ENCODE results near the gene ACTG2.
"Not testable (repeated sequence)": the region's sequence is repeated elsewhere in the genome, so short reads cannot be mapped to it uniquely, and the experiment has no call there.

Gene ACTG2

DNA sequence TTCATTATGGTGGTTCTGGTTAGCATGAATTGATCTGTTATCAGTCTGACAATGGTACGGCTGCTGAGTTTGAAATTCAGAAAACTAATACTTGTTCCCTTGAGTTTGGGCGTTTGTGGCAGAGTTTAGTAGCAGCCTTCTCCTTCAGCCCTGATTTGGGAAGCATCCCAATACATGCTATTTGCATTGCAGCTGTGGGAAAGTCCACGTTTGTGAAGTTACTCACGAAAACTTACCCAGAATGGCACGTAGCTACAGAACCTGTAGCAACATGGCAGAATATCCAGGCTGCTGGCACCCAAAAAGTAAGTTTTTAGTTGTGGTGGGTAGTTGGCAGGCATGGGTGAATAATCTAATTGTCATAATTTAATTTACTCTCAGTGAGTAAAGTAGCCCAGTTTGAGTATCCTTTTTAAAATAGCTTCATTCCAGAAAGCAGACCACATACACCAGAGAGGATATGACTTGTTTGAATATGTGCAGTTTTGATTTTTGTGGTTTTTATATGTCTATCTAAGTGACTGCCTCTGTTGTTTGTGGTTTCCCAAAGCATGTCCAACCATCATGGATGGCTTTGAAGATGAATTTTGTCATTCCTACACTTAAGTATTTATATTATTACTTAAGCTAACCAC lies 46.0 kb downstream of the ACTG2 start:
- no peak for DNase-seq

DNA sequence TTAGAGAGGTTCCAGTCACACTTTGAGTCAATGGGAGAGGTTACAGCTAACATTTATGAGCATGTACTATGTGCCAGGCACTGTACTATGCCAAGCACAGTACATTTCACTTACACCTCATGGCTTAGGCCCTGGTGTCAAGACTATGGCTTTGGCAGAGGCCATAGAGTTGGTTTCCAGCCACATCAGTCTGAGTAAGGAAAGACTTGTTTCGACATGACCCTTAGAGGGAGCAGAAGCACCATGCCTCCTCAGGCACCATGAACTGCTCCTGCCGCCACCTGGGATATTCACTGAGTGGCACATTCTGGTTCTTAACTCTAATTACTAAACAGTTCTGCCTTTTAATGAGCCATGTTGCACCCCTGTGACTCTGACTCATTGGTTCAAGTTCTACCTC lies 46.6 kb downstream of the ACTG2 start:
- DNase-seq: peak; percentile 32

GRCh38 chr2:73940066-73940465 lies 47.3 kb downstream of the ACTG2 start:
- not testable (repeated sequence) for DNase-seq

GRCh38 chr2:73942664-73943063 lies 49.9 kb downstream of the ACTG2 start:
- DNase-seq: no peak

DNA sequence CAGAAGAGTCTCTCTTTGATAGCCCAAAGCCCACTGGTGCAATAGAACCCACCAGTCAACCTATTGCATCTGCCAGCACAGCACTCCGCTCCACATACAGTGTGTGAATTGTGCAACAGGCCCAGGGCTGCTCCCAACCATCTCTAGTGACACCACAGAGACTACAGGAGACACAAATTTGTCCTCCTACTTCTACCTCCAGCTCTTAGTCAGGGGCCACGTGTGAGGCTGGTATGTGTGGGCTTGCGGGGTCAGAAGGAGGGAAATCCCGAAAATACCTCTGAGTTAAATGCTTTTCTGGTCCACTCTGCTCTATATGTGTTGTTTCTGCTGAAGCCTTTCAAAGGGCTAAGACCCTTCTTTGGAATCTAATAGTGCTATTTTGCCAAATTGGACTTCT lies 51.9 kb downstream of the ACTG2 start:
- no peak for DNase-seq

- no peak for DNase-seq
Measured at GRCh38 chr2:73946215-73946614, 53.4 kb downstream of the ACTG2 start.

- no peak for DNase-seq
Measured at GRCh38 chr2:73946666-73947065, 53.9 kb downstream of the ACTG2 start.

DNA sequence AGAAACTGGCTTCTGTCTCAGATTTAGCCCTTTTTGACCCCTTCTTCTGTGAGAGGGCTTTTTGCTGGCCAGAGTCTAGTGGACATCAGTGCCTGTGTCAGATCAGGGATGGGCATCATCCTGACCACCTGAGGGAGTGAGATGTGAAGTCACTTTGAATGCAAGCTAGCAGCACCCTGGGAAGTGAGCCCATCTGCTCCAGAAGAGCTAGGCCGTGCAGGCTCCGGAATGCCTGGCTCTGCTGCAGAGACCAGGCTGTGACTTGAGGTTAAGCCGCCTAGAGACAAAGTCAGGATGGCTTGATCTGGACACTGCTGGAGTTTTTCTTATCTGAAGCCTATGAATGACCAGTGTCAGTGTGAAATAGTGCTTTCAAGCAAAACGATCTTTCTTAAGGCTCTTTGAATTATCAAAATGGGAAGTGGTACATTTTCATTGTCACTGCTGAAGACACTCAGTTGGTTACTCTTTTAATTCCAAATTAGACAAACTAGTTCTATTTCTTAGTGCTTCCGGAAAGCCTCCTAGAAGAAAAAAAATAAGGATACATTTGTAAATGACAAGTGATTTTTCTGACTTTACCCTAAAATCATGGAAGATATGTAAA lies 54.7 kb downstream of the ACTG2 start:
- no peak for DNase-seq

DNA sequence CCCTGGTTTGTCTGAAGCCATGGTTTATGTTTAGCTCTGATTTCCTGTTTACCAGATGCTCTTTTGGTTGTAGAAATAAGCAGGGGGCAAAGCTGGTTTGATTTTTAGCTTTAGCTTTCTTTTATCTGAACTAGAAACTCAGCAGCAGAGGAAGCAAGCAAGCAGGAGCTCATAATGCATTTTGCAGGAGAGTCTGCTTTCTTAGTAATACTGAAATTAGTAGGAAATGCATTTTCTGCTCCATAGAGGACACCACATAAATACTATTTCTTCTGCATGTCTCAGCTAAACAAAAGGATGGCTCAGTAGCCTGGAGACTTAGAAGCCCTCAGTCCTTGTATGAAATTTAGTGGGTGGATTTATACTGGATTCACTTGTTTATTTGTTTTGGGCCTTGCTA lies 57.0 kb downstream of the ACTG2 start:
- no peak for DNase-seq

DNA sequence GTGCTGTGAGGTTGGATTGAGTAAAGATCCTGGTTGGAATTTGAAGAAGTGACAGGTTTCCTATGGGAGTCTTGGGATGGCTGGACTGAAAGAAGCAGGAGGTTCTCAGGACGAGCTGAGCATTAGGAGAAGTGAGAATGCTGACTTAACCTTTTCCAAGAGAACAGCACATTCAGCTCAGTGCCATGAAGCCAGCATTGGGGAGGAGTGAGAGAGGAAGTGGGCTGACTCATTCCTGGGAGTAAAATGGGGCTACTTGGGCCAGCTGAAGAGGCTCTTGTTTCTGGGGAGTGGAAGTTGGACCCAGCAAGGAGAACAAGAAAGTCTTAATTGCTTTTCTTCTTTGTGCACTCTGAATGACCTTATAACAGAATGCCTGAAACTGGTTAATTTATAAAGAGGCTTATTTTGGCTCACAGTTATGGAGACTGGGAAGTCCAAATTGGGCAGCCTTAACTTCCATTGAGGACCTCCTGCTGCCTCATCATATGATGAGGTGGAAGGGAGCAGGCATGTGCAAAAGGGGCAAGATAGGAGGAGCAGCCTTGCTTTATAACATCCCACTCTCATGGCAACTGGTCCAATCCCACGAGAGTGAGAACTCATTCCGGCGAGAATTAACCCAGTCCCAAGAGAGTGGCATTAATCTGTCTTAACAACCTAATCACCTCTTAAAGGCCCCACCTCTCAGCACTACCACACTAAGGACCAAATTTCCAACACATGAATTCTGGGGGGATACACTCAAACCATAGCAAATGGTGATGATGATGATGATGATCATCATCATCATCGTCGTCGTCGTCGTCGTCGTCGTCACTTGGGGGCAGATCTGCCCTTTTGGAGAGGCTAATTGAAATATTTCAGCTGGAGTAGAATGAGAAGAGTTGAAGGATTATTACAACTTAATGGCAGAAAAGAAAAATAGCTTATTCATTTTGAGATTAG lies 60.0 kb downstream of the ACTG2 start:
- no peak for DNase-seq

- DNase-seq: no peak
Measured at GRCh38 chr2:73956218-73956865, 63.5 kb downstream of the ACTG2 start.

DNA sequence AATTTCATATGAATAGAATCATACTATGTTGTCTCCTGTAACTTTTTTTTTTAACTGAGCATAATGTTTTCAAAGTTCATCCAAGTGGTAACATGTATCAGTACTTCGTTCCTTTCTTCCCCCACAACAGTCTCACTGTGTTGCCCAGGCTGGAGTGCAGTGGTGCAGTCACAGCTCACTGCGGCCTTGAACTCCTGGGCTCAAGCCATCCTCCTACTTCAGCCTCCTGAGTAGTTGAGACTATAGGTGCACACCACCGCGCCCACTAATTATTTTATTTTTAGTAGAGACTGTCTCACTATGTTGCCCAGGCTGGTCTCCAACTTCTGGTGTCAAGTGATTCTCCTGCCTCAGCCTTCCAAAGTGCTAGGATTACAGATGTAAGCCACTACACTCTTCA lies 68.5 kb downstream of the ACTG2 start:
- no peak for DNase-seq

GRCh38 chr2:73961823-73962615 lies 69.2 kb downstream of the ACTG2 start:
- DNase-seq: no peak

- DNase-seq: no peak
Measured at GRCh38 chr2:73962798-73963197, 70.0 kb downstream of the ACTG2 start.

GRCh38 chr2:73963385-73964120 lies 70.7 kb downstream of the ACTG2 start:
- DNase-seq: peak; percentile 26

- DNase-seq: no peak
Measured at GRCh38 chr2:73964223-73964622, 71.4 kb downstream of the ACTG2 start.

DNA sequence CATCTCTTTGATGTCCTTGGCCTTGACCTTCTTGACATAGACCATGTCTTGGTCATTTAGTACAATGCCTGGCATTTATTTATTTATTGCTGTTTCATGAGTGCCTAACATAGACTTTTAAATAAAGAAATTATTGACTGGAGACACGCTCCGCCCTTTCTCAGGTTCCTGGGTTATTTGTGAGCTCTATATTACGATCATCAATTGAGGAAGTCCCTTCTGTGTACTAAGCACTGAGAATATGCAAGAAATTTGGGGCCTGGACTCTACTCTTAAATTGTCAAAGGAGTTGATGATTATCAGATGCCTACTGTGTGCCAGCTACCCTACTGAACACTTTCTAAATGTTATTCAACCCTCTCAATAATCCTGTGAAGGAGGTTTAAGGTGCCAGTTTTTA lies 72.2 kb downstream of the ACTG2 start:
- no peak for DNase-seq

DNA sequence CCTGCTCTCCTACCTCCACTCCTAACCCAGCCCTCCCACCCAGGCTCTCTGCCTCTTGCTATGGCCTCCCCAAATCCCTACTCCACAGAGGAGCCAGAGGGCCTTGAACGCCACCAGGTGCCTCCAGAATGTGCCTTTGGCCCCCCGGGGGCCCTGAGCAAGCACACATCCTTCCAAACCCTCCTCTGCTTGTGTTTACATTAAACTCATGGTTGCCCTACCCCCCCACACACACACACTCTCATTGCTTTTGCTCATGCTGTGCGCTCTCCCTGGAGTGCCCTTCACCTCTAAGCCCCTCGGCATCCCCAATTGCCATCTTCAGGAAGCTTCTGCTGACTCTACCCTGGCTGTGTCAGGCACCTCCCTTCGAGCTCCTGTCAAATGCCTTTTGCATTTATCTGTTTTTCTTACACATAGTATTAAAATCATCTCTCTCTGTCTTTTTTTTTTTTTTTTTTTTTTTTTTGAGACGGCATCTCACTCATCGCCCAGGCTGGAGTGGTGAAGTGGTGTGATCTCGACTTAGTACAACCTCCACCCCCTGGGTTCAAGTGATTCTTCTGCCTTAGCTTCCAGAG lies 75.6 kb downstream of the ACTG2 start:
- no peak for DNase-seq

DNA sequence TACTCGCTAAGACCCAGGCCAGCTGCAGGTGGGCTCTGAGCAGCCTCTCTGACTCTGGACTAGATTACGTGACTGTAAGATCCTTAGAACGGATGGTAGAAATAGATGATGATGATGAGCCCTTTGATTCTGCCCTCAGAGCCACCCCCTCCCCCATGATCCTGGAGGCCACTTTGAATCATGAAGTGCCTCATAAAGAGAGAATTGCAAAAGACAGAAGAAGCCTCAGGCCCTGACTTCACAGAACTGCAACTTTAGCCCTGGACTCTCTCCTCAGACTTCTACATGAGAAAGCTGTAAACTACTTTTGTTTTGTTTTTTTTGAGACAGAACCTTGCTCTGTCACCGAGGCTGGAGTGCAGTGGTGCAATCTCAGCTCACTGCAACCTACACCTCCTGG lies 76.5 kb downstream of the ACTG2 start:
- DNase-seq: no peak
